ENCODE data around the gene GABRB1.

- TF ChIP-seq YY1 (IDR thresholded peaks at IDR 0.05; ENCODE audit: insufficient read depth, insufficient read length) (no peak), ZNF274 (IDR thresholded peaks at IDR 0.05; ENCODE audit: low read depth, low read length) (no peak), SUZ12 (IDR thresholded peaks at IDR 0.05; ENCODE audit: extremely low read depth, insufficient read depth, insufficient read length) (no peak)
Observed at GRCh38 chr4:47334652-47335051, 303.3 kb downstream of the GABRB1 start.
